ENCODE measurements around the gene TCAIM.
"Not testable (repeated sequence)": the region's sequence is repeated elsewhere in the genome, so short reads cannot be mapped to it uniquely, and the experiment has no call there.

The TCAIM gene

GRCh38 chr3:44418118-44418517, 79.6 kb downstream of the TCAIM start:
- not testable (repeated sequence) for DNase-seq

- DNase-seq, result no peak
These were observed 80.0 kb downstream of the TCAIM start for GRCh38 chr3:44418549-44418948.

GRCh38 chr3:44419116-44419922, 80.8 kb downstream of the TCAIM start:
- no peak for DNase-seq

GRCh38 chr3:44419923-44420650, 81.5 kb downstream of the TCAIM start:
- DNase-seq, result no peak

- no peak for DNase-seq
These were observed 82.1 kb downstream of the TCAIM start for GRCh38 chr3:44420676-44421075.

- no peak for DNase-seq
These were observed 82.7 kb downstream of the TCAIM start for GRCh38 chr3:44421280-44421679.

GRCh38 chr3:44424758-44425157, 86.2 kb downstream of the TCAIM start:
- no peak for DNase-seq

- DNase-seq, result no peak
These were observed 89.1 kb downstream of the TCAIM start for GRCh38 chr3:44427683-44428082.

GRCh38 chr3:44428910-44429309, 90.3 kb downstream of the TCAIM start:
- DNase-seq, result no peak

GRCh38 chr3:44429459-44429858, 90.9 kb downstream of the TCAIM start:
- no peak for DNase-seq

- DNase-seq, result no peak
These were observed 91.9 kb downstream of the TCAIM start for GRCh38 chr3:44430466-44430865.

- DNase-seq, result no peak
These were observed 96.4 kb downstream of the TCAIM start for GRCh38 chr3:44434834-44435510.

- no peak for DNase-seq
These were observed 97.6 kb downstream of the TCAIM start for GRCh38 chr3:44436181-44436580.

- DNase-seq, result no peak
These were observed 99.2 kb downstream of the TCAIM start for GRCh38 chr3:44437800-44438199.

- DNase-seq, result no peak
These were observed 101.1 kb downstream of the TCAIM start for GRCh38 chr3:44439499-44440295.

GRCh38 chr3:44442596-44443309, 104.2 kb downstream of the TCAIM start:
- DNase-seq, result no peak

- DNase-seq, result no peak
These were observed 105.9 kb downstream of the TCAIM start for GRCh38 chr3:44444437-44444836.

- no peak for DNase-seq
These were observed 106.5 kb downstream of the TCAIM start for GRCh38 chr3:44444896-44445691.

GRCh38 chr3:44445786-44446185, 107.2 kb downstream of the TCAIM start:
- DNase-seq, result no peak

GRCh38 chr3:44446929-44447328, 108.4 kb downstream of the TCAIM start:
- no peak for DNase-seq

- DNase-seq, result no peak
These were observed 112.9 kb downstream of the TCAIM start for GRCh38 chr3:44451441-44451840.
